ENCODE data around the gene AXIN1. TPM values are rescaled to one million over a fixed set of nuclear protein-coding genes. Genes with fewer than 3 reads are reported as not detected.
A peak's percentile ranks its signal among the peaks of the same experiment; 100 is the strongest.
"Not testable (repeated sequence)": the region's sequence is repeated elsewhere in the genome, so short reads cannot be mapped to it uniquely, and the experiment has no call there.

The AXIN1 gene
- total and polyA plus RNA-seq, 8 donors = 8.0 to 13.6 (median 10.8) TPM

- Histone ChIP-seq H3K27ac (no peak overlapping the region), H3K9me3 (no peaks in the 10 kb centered on the region), H3K36me3 (no peaks in the 10 kb centered on the region), H3K27me3 (no peaks in the 10 kb centered on the region), H3K4me1 (peaks cover 0 to 6% (median 4%) of the 10 kb centered on the region in 3 donors), H3K4me3 (no peak overlapping the region)
- no peak for TF ChIP-seq CTCF (IDR thresholded peaks at IDR 0.05)
- intact Hi-C loops (cut with DNase I) = loop anchor here in 2 of 3 donors (5.0 to 10.0 kb wide), 2 partner anchors 100 to 102 kb away; no protein-coding TSS in a partner anchor
- no peak for ATAC-seq
- no peak for FAIRE-seq
- WGBS, 2 donors = 92 to 96% methylated on average over 6 of the region's 6 CpGs
- no peak for DNase-seq
Observed at GRCh38 chr16:347203-347602, 5.3 kb downstream of the AXIN1 start.

- Histone ChIP-seq H3K4me3 (no peak overlapping the region), H3K4me1 (peaks cover 0 to 6% (median 4%) of the 10 kb centered on the region in 3 donors), H3K36me3 (no peaks in the 10 kb centered on the region), H3K27ac (no peak overlapping the region), H3K27me3 (no peaks in the 10 kb centered on the region), H3K9me3 (no peaks in the 10 kb centered on the region)
- 87% methylated on average over 15 of the region's 15 CpGs for WGBS, 2 donors
- ATAC-seq (no peak), FAIRE-seq (no peak), DNase-seq (peak in 1 of 6 donors; percentile 12)
- TF ChIP-seq CTCF (IDR thresholded peaks at IDR 0.05) = no peak
- intact Hi-C loops (cut with DNase I) = loop anchor here in 2 of 3 donors (5.0 to 10.0 kb wide), 2 partner anchors 99 to 102 kb away; no protein-coding TSS in a partner anchor
Observed at GRCh38 chr16:346587-346986, 5.9 kb downstream of the AXIN1 start.

- no peak for ATAC-seq
- WGBS, 2 donors = 95% methylated on average over 11 of the region's 11 CpGs
Observed at GRCh38 chr16:345772-346171, 6.8 kb downstream of the AXIN1 start.

GRCh38 chr16:342455-343213 is 9.9 kb downstream of the AXIN1 start:
- intact Hi-C loops (cut with DNase I) = loop anchor here in 1 of 3 donors (10.0 kb wide), 1 partner anchor 98 kb away; no protein-coding TSS in a partner anchor

More at GRCh38 chr16:345772-346171, 6.8 kb downstream of the AXIN1 start:
- H3K4me1 ChIP-seq = no peaks in the 10 kb centered on the region
- H3K27me3 ChIP-seq = no peaks in the 10 kb centered on the region
- DNase-seq (no peak), FAIRE-seq (no peak)
- H3K4me3 ChIP-seq = no peak overlapping the region
- intact Hi-C loops (cut with DNase I) = loop anchor here in 2 of 3 donors (5.0 to 10.0 kb wide), 2 partner anchors 98 to 101 kb away; no protein-coding TSS in a partner anchor
- no peaks in the 10 kb centered on the region for H3K36me3 ChIP-seq
- no peak for TF ChIP-seq CTCF (IDR thresholded peaks at IDR 0.05)
- no peaks in the 10 kb centered on the region for H3K9me3 ChIP-seq
- H3K27ac ChIP-seq = no peak overlapping the region

GRCh38 chr16:341974-342336 is 10.6 kb downstream of the AXIN1 start:
- not testable (repeated sequence) for DNase-seq, H3K36me3 ChIP-seq, H3K9me3 ChIP-seq, H3K27me3 ChIP-seq, H3K4me3 ChIP-seq, H3K4me1 ChIP-seq, FAIRE-seq, H3K27ac ChIP-seq, ATAC-seq
- WGBS, 2 donors = 91 to 93% methylated on average over 12 to 13 of the region's 13 CpGs
- intact Hi-C loops (cut with DNase I) = loop anchor here in 1 of 3 donors (10.0 kb wide), 1 partner anchor 97 kb away; no protein-coding TSS in a partner anchor

More at GRCh38 chr16:342455-343213, 9.9 kb downstream of the AXIN1 start:
- no peak overlapping the region for H3K27ac ChIP-seq
- 72 to 74% methylated on average over 18 of the region's 18 CpGs for WGBS, 2 donors
- FAIRE-seq (no peak), DNase-seq (no peak), ATAC-seq (no peak)
- H3K4me1 ChIP-seq = no peaks in the 10 kb centered on the region
- TF ChIP-seq CTCF (IDR thresholded peaks at IDR 0.05) = no peak
- no peak overlapping the region for H3K4me3 ChIP-seq
- H3K9me3 ChIP-seq = no peaks in the 10 kb centered on the region
- H3K27me3 ChIP-seq = no peaks in the 10 kb centered on the region
- H3K36me3 ChIP-seq = no peaks in the 10 kb centered on the region

- intact Hi-C loops (cut with DNase I) = loop anchor here in 1 of 3 donors (10.0 kb wide), 1 partner anchor 97 kb away; no protein-coding TSS in a partner anchor
- not testable (repeated sequence) for H3K27ac ChIP-seq, H3K36me3 ChIP-seq, FAIRE-seq, H3K9me3 ChIP-seq, ATAC-seq, H3K27me3 ChIP-seq, H3K4me1 ChIP-seq, H3K4me3 ChIP-seq
- peak in 1 of 6 donors; percentile 42 for DNase-seq
- 94 to 95% methylated on average over 40 to 46 of the region's 47 CpGs for WGBS, 2 donors
Observed at GRCh38 chr16:341095-341973, 11.2 kb downstream of the AXIN1 start.

All from pancreas (tissue), 10 donors.